Spinal cord (tissue), 10 donors: Measurements from ENCODE around the gene ZNF319. TPM values are rescaled to one million over a fixed set of nuclear protein-coding genes. Genes with fewer than 3 reads are reported as not detected.
A peak's percentile ranks its signal among the peaks of the same experiment; 100 is the strongest.

Source experiments
- DNase-seq, 6 donors: peaks; one replicate each; pipeline versions ENCODE4 v3.0.0 to v3.0.0-alpha.2; 2013 to 2015; ENCODE audit warnings: low spot score in 6 of 6, low read depth in 4 of 6
- H3K27ac ChIP-seq: one replicate; pipeline ENCODE4 v1.5.1; 2013; ENCODE audit warnings: low read depth, low read length, control low read depth
- H3K27me3 ChIP-seq: one replicate; pipeline ENCODE4 v1.6.1; 2013; ENCODE audit warnings: low read length; ENCODE audit not compliant: control insufficient read depth, insufficient read depth
- H3K36me3 ChIP-seq: one replicate; pipeline ENCODE4 v1.6.1; 2013; ENCODE audit warnings: low read length; ENCODE audit not compliant: control insufficient read depth, insufficient read depth
- H3K4me1 ChIP-seq: one replicate; pipeline ENCODE4 v1.6.1; 2013; ENCODE audit warnings: low read length; ENCODE audit not compliant: control insufficient read depth, insufficient read depth
- H3K4me3 ChIP-seq: one replicate; pipeline ENCODE4 v1.5.1; 2013; ENCODE audit warnings: low read depth, low read length, control low read depth
- H3K9me3 ChIP-seq: one replicate; pipeline ENCODE4 v1.6.1; 2013; ENCODE audit warnings: low read length; ENCODE audit not compliant: control insufficient read depth, insufficient read depth
- WGBS: methylation state at CpG from one replicate; pipeline ENCODE4 v1.1.5; 2013; ENCODE audit warnings: missing lambda C conversion rate; ENCODE audit not compliant: insufficient coverage; 5-methylcytosine and 5-hydroxymethylcytosine counted together
- polyA plus RNA-seq, 2 donors: library from polyadenylated mRNA; unstranded; fragments of 120-200 nt; gene quantifications; one replicate each; pipeline ENCODE4 v1.2.1, GENCODE V29; 2013; ENCODE audit not compliant: insufficient read length in 2 of 2
- total RNA-seq, 2 donors: library from RNA; depleted of rRNA in 1 of 2; stranded (reverse); fragments of 120-200 nt in 1 of 2; fragments of >200 nt in 1 of 2; gene quantifications; one replicate each; pipeline versions ENCODE4 v1.2.3 to v1.2.4, GENCODE V29; 2013 to 2014
- donor health status: healthy.

Gene ZNF319
- total and polyA plus RNA-seq, 4 donors, result 3.7 to 18.1 (median 10.8) TPM

GRCh38 chr16:57951204-57951960 is 49.1 kb downstream of the ZNF319 start:
- Histone ChIP-seq H3K36me3 (no peaks in the 10 kb centered on the region), H3K4me3 (no peak overlapping the region), H3K27me3 (no peaks in the 10 kb centered on the region), H3K4me1 (peaks cover 7% of the 10 kb centered on the region), H3K9me3 (no peaks in the 10 kb centered on the region), H3K27ac (no peak overlapping the region)
- WGBS, result 89% methylated on average over 4 of the region's 7 CpGs
- no peak for DNase-seq

DNA sequence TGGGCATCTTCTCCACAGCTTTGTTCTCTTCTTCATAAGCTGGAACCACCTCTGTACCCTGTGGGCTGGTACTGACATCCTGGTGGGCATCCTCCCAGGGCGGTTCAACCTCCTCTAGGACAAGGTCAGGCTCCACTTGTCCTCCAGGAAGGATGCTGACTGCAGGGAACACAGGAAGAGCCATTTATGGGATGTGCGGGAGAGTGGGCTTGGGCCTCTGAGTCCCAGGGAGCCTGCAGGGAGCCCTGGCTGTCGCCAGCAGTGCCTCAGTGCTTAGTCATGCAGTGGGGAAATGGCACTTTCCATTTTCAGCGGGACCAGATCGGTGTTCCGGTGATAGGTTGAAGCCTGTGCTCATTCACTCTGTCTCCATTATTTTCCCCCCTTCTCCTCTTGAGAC is 50.1 kb downstream of the ZNF319 start:
- no peak for DNase-seq
- peaks cover 12% of the 10 kb centered on the region for H3K4me1 ChIP-seq
- no peaks in the 10 kb centered on the region for H3K27me3 ChIP-seq
- 43% methylated on average over 2 of the region's 6 CpGs for WGBS
- no peak overlapping the region for H3K4me3 ChIP-seq
- H3K27ac ChIP-seq, result no peak overlapping the region
- no peaks in the 10 kb centered on the region for H3K36me3 ChIP-seq
- no peaks in the 10 kb centered on the region for H3K9me3 ChIP-seq

DNA sequence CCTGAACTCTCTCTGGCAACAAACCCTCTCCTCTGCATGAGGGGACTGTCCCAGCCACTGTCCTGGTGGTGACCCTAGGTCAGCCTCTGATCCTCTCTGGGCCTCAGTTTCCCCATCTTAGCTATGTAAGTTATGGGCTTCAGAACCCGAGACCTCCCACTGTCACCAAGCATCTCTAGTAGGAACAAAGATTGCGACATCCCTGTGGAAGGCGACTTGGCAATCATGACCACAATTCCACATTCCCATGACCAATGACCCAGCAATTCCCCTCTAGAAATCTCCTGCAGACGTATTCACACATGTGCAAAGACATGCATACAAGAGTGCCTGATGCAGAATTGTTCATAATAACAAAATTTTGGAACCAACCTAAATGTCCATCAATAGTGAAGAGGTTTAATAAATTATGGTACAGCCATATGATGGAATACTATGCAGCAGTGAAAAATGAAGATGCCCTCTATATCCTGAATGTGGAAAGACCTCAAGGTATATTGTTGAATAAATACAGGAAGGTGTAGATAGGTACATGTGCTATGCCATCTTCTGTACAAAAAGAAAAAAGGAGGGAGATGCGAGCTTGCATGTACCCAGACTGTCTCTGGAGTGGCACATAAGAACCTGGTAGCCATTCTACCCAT is 50.8 kb downstream of the ZNF319 start:
- H3K27me3 ChIP-seq, result no peaks in the 10 kb centered on the region
- DNase-seq, result no peak
- peaks cover 15% of the 10 kb centered on the region for H3K4me1 ChIP-seq
- no peaks in the 10 kb centered on the region for H3K36me3 ChIP-seq
- no peak overlapping the region for H3K4me3 ChIP-seq
- WGBS, result 96% methylated on average over 4 of the region's 5 CpGs
- no peak overlapping the region for H3K27ac ChIP-seq
- no peaks in the 10 kb centered on the region for H3K9me3 ChIP-seq

DNA sequence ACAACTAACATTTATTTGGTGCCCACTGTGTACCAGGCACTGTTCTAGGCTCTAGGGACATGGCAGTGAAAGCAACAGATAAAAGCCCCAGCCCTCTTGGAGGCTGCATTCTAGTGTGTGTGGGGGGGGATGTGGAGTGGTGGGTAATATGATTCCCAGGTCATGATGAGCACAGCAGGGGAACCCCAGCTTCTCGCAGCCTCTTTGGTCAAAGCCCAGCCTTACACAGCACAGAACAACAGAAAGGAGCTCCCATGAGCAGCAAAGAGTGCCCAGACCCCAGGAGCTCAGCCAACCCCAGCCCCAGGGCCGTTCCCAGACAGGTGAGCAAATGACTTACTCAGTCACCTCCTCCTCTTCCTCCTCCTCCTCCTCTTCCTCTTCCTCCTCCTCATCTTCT is 51.5 kb downstream of the ZNF319 start:
- DNase-seq, result no peak
- 0% methylated on average over 1 of the region's 2 CpGs for WGBS
- no peak overlapping the region for H3K27ac ChIP-seq
- H3K27me3 ChIP-seq, result no peaks in the 10 kb centered on the region
- no peaks in the 10 kb centered on the region for H3K9me3 ChIP-seq
- no peak overlapping the region for H3K4me3 ChIP-seq
- H3K36me3 ChIP-seq, result no peaks in the 10 kb centered on the region
- H3K4me1 ChIP-seq, result peaks cover 15% of the 10 kb centered on the region

DNA sequence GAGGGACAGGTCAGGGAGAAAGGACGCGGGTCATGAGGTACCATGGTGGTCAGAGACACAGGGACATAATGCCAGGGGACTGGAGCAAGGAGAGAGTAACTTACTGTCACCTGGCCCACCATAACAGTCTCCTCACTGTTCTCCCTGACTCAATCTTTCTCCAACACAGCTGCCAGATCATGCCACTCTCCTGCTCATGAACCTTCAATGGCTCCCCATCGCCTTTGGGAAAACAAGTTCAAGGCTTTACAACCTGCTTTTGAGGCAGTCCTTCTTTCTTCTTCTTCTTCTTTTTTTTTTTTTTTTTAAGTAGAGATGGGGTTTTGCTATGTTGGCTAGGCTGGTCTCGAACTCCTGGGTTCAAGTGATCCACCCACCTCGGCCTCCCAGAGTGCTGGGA is 52.4 kb downstream of the ZNF319 start:
- Histone ChIP-seq H3K9me3 (no peaks in the 10 kb centered on the region), H3K4me1 (peaks cover 15% of the 10 kb centered on the region), H3K4me3 (no peak overlapping the region), H3K27me3 (no peaks in the 10 kb centered on the region), H3K36me3 (no peaks in the 10 kb centered on the region), H3K27ac (no peak overlapping the region)
- 100% methylated on average over 2 of the region's 5 CpGs for WGBS
- no peak for DNase-seq

DNA sequence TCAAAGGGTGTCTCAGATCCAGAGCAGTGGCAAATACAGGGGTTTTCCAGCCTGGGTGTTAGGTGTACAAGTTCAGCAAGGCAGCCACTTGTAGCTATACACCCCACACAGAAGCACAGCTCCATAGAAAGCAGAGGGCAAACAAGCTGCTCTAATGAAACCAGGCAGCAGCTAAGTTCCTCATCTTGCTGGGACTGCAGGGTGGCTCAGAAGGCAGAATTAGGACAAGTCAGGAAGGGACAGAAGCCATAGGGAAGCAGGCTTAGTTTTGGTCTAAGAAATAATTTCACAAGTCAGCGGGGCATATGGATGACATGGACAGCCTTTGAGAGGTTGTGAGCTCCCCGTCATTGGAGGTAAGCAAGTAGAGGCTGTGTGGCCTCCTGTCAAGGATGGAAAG is 53.2 kb downstream of the ZNF319 start:
- 82% methylated on average over 2 of the region's 2 CpGs for WGBS
- Histone ChIP-seq H3K4me3 (no peak overlapping the region), H3K27me3 (no peaks in the 10 kb centered on the region), H3K36me3 (no peaks in the 10 kb centered on the region), H3K4me1 (peaks cover 15% of the 10 kb centered on the region), H3K27ac (no peak overlapping the region), H3K9me3 (no peaks in the 10 kb centered on the region)
- no peak for DNase-seq

- H3K4me3 ChIP-seq, result no peak overlapping the region
- no peak overlapping the region for H3K27ac ChIP-seq
- H3K27me3 ChIP-seq, result no peaks in the 10 kb centered on the region
- H3K36me3 ChIP-seq, result no peaks in the 10 kb centered on the region
- H3K4me1 ChIP-seq, result peaks cover 17% of the 10 kb centered on the region
- DNase-seq, result peak in 2 of 6 donors; percentile 48 to 78
- WGBS, result 65% methylated on average over 10 of the region's 13 CpGs
- H3K9me3 ChIP-seq, result no peaks in the 10 kb centered on the region
Observed at GRCh38 chr16:57946181-57946801, 54.2 kb downstream of the ZNF319 start.

GRCh38 chr16:57945740-57946138 is 54.7 kb downstream of the ZNF319 start:
- H3K27ac ChIP-seq, result no peak overlapping the region
- H3K9me3 ChIP-seq, result no peaks in the 10 kb centered on the region
- 42% methylated on average over 5 of the region's 7 CpGs for WGBS
- H3K36me3 ChIP-seq, result no peaks in the 10 kb centered on the region
- peaks cover 23% of the 10 kb centered on the region for H3K4me1 ChIP-seq
- no peaks in the 10 kb centered on the region for H3K27me3 ChIP-seq
- no peak for DNase-seq
- no peak overlapping the region for H3K4me3 ChIP-seq

GRCh38 chr16:57944970-57945739 is 55.3 kb downstream of the ZNF319 start:
- no peaks in the 10 kb centered on the region for H3K9me3 ChIP-seq
- no peaks in the 10 kb centered on the region for H3K27me3 ChIP-seq
- H3K27ac ChIP-seq, result no peak overlapping the region
- WGBS, result 80% methylated on average over 9 of the region's 9 CpGs
- peaks cover 27% of the 10 kb centered on the region for H3K4me1 ChIP-seq
- peak in 1 of 6 donors; percentile 6 for DNase-seq
- no peaks in the 10 kb centered on the region for H3K36me3 ChIP-seq
- H3K4me3 ChIP-seq, result no peak overlapping the region
